ENCODE data around the gene WIPF1. TPM values are rescaled to one million over a fixed set of nuclear protein-coding genes. Genes with fewer than 3 reads are reported as not detected.

WIPF1 gene
- total and polyA plus RNA-seq, 3 experiments from 2014 or later: 200 to 326 (median 317) TPM

DNA sequence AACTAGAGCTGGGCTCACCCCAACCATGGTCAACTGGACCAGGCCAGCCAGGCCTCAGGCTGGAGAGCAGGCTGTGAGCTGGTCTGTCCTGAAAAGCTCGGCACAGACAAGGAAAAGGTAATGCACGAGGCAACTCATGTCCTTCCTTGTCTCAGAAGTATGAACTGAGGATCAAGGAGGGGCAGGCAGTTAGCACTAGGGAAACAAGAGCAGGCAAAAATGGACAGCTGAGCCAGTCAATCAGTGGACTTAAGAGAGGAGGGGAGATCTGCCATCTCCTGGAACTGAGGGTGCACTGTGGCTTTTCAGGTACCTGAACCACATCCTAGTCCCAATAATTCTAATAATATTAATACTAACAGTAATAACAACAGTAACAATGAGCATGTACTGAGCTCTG, 20.6 kb upstream of the WIPF1 start:
- peak overlapping the region; percentile 24 for H3K4me3 ChIP-seq (ENCODE audit: low read length)

GRCh38 chr2:174617718-174618117, 20.1 kb upstream of the WIPF1 start:
- H3K4me1 ChIP-seq (ENCODE audit: insufficient read depth, low read length): peaks cover 67% of the 10 kb centered on the region
- Mint-ChIP-seq H3K27me3 (peaks cover 0 to 1% of the 10 kb centered on the region in 2 donors), H3K4me3 (peak overlapping the region in 6 of 7 donors; percentile 52 to 82 (median 68)), H3K9me3 (no peaks in the 10 kb centered on the region), H3K36me3 (peaks cover 0 to 60% (median 10%) of the 10 kb centered on the region in 3 donors), H3K27ac (peak overlapping the region; percentile 72 to 94 (median 85)), H3K4me1 (peaks cover 72 to 93% (median 89%) of the 10 kb centered on the region in 3 donors)
- peaks cover 6% of the 10 kb centered on the region for H3K36me3 ChIP-seq (ENCODE audit: insufficient read depth, low read length)
- no peak for DNase-seq
- H3K27ac ChIP-seq (ENCODE audit: low read depth, low read length): no peak overlapping the region
- POLR2A ChIA-PET: interaction anchor here (0.7 to 1.4 kb wide), 2 partner anchors 11 to 20 kb away, joined by 3 to 4 read pairs; partner anchors contain the start of gene WIPF1
- no peaks in the 10 kb centered on the region for H3K9me3 ChIP-seq (ENCODE audit: low read length)
- H3K27me3 ChIP-seq (ENCODE audit: insufficient read depth, low read length, poor library complexity, severe bottlenecking): no peaks in the 10 kb centered on the region
- CTCF ChIA-PET: interaction anchor here (1.5 to 1.8 kb wide), 3 partner anchors 15 to 23 kb away, joined by 4 to 10 read pairs (median 5); partner anchors contain the start of gene WIPF1
- peak overlapping the region; percentile 24 for H3K4me3 ChIP-seq (ENCODE audit: low read length)

More for the DNA sequence above, 20.6 kb upstream of the WIPF1 start:
- Histone ChIP-seq H3K27ac (ENCODE audit: low read depth, low read length) (no peak overlapping the region), H3K36me3 (ENCODE audit: insufficient read depth, low read length) (peaks cover 8% of the 10 kb centered on the region), H3K9me3 (ENCODE audit: low read length) (no peaks in the 10 kb centered on the region), H3K4me1 (ENCODE audit: insufficient read depth, low read length) (peaks cover 62% of the 10 kb centered on the region), H3K27me3 (ENCODE audit: insufficient read depth, low read length, poor library complexity, severe bottlenecking) (no peaks in the 10 kb centered on the region)
- H3K4me1 Mint-ChIP-seq: peaks cover 73 to 93% (median 87%) of the 10 kb centered on the region in 3 donors
- no peaks in the 10 kb centered on the region for H3K9me3 Mint-ChIP-seq
- H3K36me3 Mint-ChIP-seq: peaks cover 0 to 64% (median 10%) of the 10 kb centered on the region in 3 donors
- peaks cover 0 to 1% of the 10 kb centered on the region in 2 donors for H3K27me3 Mint-ChIP-seq
- H3K27ac Mint-ChIP-seq: peak overlapping the region; percentile 72 to 94 (median 85)
- DNase-seq: no peak
- ChIA-PET POLR2A (interaction anchor here (0.7 to 1.4 kb wide), 3 partner anchors 10 to 20 kb away, joined by 3 to 4 read pairs (median 3); partner anchors contain the start of gene WIPF1), CTCF (interaction anchor here (1.5 to 1.8 kb wide), 3 partner anchors 15 to 24 kb away, joined by 4 to 10 read pairs (median 5); partner anchors contain the start of gene WIPF1)
- peak overlapping the region in 6 of 7 donors; percentile 52 to 82 (median 68) for H3K4me3 Mint-ChIP-seq

GRCh38 chr2:174617120-174617519, 19.5 kb upstream of the WIPF1 start:
- CTCF ChIA-PET: interaction anchor here (1.8 kb wide), 1 partner anchor 14 kb away, joined by 10 read pairs; no protein-coding TSS in a partner anchor
- Histone ChIP-seq H3K4me3 (ENCODE audit: low read length) (peak overlapping the region; percentile 13), H3K27ac (ENCODE audit: low read depth, low read length) (no peak overlapping the region), H3K27me3 (ENCODE audit: insufficient read depth, low read length, poor library complexity, severe bottlenecking) (no peaks in the 10 kb centered on the region), H3K4me1 (ENCODE audit: insufficient read depth, low read length) (peaks cover 68% of the 10 kb centered on the region), H3K9me3 (ENCODE audit: low read length) (no peaks in the 10 kb centered on the region), H3K36me3 (ENCODE audit: insufficient read depth, low read length) (peaks cover 6% of the 10 kb centered on the region)
- Mint-ChIP-seq H3K36me3 (peaks cover 0 to 61% (median 13%) of the 10 kb centered on the region in 3 donors), H3K4me3 (peak overlapping the region in 6 of 7 donors; percentile 44 to 82 (median 68)), H3K27ac (peak overlapping the region; percentile 72 to 92 (median 85)), H3K4me1 (peaks cover 72 to 93% (median 89%) of the 10 kb centered on the region in 3 donors), H3K27me3 (peaks cover 0 to 1% of the 10 kb centered on the region in 2 donors), H3K9me3 (no peaks in the 10 kb centered on the region)
- POLR2A ChIA-PET: interaction anchor here (1.7 kb wide), 1 partner anchor 13 kb away, joined by 4 read pairs; no protein-coding TSS in a partner anchor
- DNase-seq: no peak

DNA sequence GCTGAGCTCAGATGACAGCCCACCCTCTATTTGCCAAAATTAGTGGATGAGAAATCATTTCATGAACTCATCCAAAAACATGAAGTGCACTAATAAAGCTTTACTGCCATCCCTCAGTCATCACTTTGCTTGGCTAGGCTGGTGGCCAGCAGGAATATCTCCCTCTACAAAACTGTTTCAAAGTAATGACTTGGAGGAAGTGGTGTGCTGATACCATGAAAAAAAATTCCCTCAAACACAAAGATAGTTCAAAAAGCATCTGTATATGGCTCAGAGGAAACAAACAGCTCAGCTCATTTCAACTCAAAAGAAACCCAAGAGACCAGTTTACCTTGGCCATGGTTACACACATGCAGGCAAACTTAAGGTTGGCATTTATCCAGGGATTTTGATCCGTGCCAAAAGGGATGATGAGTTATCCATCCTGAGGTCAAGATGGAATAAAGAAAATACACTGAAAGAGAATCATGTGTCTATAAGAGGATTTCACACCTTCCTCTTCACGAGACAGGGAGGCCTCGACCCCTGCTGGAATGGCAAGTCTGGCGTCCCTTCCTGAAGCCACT, 18.4 kb upstream of the WIPF1 start:
- Histone ChIP-seq H3K4me1 (ENCODE audit: insufficient read depth, low read length) (peaks cover 76% of the 10 kb centered on the region), H3K4me3 (ENCODE audit: low read length) (no peak overlapping the region), H3K27me3 (ENCODE audit: insufficient read depth, low read length, poor library complexity, severe bottlenecking) (no peaks in the 10 kb centered on the region), H3K9me3 (ENCODE audit: low read length) (no peaks in the 10 kb centered on the region), H3K27ac (ENCODE audit: low read depth, low read length) (no peak overlapping the region), H3K36me3 (ENCODE audit: insufficient read depth, low read length) (peaks cover 6% of the 10 kb centered on the region)
- DNase-seq: no peak
- Mint-ChIP-seq H3K36me3 (peaks cover 0 to 62% (median 14%) of the 10 kb centered on the region in 3 donors), H3K4me3 (peak overlapping the region in 6 of 7 donors; percentile 20 to 67 (median 38)), H3K9me3 (no peaks in the 10 kb centered on the region), H3K27me3 (peaks cover 0 to 1% of the 10 kb centered on the region in 2 donors), H3K4me1 (peaks cover 77 to 97% (median 95%) of the 10 kb centered on the region in 3 donors), H3K27ac (peak overlapping the region; percentile 43 to 91 (median 72))
- ChIA-PET CTCF (interaction anchor here (1.0 to 2.9 kb wide), 3 partner anchors 12 to 26 kb away, joined by 3 to 11 read pairs (median 3); partner anchors contain the start of gene WIPF1), POLR2A (interaction anchor here (1.7 to 1.9 kb wide), 2 partner anchors 12 to 18 kb away, joined by 4 to 8 read pairs; partner anchors contain the start of gene WIPF1)

DNA sequence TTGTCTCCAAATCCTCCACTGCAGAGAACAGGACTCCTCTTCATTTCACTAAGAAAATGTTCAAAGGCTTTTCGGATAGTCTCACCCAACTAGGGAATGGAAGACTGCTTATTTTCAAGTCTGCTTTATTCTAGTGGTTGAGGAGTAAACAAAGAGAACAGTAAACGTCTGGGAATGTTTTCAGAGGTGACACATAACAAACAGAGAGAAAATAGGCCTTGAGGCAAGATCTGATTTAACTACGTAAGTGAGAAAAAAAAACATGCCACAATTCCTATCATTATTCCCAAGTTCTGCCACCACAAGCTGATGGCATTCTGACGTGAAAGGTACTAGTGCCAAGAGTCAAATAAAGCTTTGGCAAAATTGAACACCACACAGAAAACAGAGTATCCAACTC, 16.7 kb upstream of the WIPF1 start:
- no peak overlapping the region for H3K27ac ChIP-seq (ENCODE audit: low read depth, low read length)
- H3K36me3 Mint-ChIP-seq: peaks cover 0 to 61% (median 11%) of the 10 kb centered on the region in 3 donors
- H3K4me1 ChIP-seq (ENCODE audit: insufficient read depth, low read length): peaks cover 83% of the 10 kb centered on the region
- H3K9me3 ChIP-seq (ENCODE audit: low read length): no peaks in the 10 kb centered on the region
- no peak overlapping the region for H3K4me3 Mint-ChIP-seq
- CTCF ChIA-PET: interaction anchor here (1.2 to 2.9 kb wide), 2 partner anchors 11 to 152 kb away, joined by 3 to 11 read pairs; no protein-coding TSS in a partner anchor
- DNase-seq: no peak
- H3K9me3 Mint-ChIP-seq: no peaks in the 10 kb centered on the region
- no peak overlapping the region for H3K4me3 ChIP-seq (ENCODE audit: low read length)
- no peaks in the 10 kb centered on the region for H3K27me3 ChIP-seq (ENCODE audit: insufficient read depth, low read length, poor library complexity, severe bottlenecking)
- H3K36me3 ChIP-seq (ENCODE audit: insufficient read depth, low read length): peaks cover 6% of the 10 kb centered on the region
- H3K27ac Mint-ChIP-seq: peak overlapping the region in 6 of 8 donors; percentile 17 to 81 (median 38)
- POLR2A ChIA-PET: interaction anchor here (1.9 kb wide), 1 partner anchor 16 kb away, joined by 8 read pairs; the partner anchor contains the start of gene WIPF1
- no peaks in the 10 kb centered on the region for H3K27me3 Mint-ChIP-seq
- H3K4me1 Mint-ChIP-seq: peaks cover 78 to 99% (median 98%) of the 10 kb centered on the region in 3 donors

GRCh38 chr2:174613531-174613930, 15.9 kb upstream of the WIPF1 start:
- H3K4me3 ChIP-seq (ENCODE audit: low read length): no peak overlapping the region
- H3K4me3 Mint-ChIP-seq: no peak overlapping the region
- no peaks in the 10 kb centered on the region for H3K27me3 ChIP-seq (ENCODE audit: insufficient read depth, low read length, poor library complexity, severe bottlenecking)
- ChIA-PET CTCF (interaction anchor here (1.2 to 1.3 kb wide), 3 partner anchors 11 to 152 kb away, joined by 3 to 5 read pairs (median 3); no protein-coding TSS in a partner anchor), POLR2A (no interaction called here)
- peaks cover 6% of the 10 kb centered on the region for H3K36me3 ChIP-seq (ENCODE audit: insufficient read depth, low read length)
- H3K4me1 ChIP-seq (ENCODE audit: insufficient read depth, low read length): peaks cover 87% of the 10 kb centered on the region
- no peaks in the 10 kb centered on the region for H3K9me3 ChIP-seq (ENCODE audit: low read length)
- H3K27ac ChIP-seq (ENCODE audit: low read depth, low read length): no peak overlapping the region
- no peaks in the 10 kb centered on the region for H3K27me3 Mint-ChIP-seq
- peak overlapping the region in 7 of 8 donors; percentile 31 to 86 (median 78) for H3K27ac Mint-ChIP-seq
- H3K9me3 Mint-ChIP-seq: no peaks in the 10 kb centered on the region
- no peak for DNase-seq
- H3K36me3 Mint-ChIP-seq: peaks cover 0 to 60% (median 11%) of the 10 kb centered on the region in 3 donors
- peaks cover 80 to 99% (median 98%) of the 10 kb centered on the region in 3 donors for H3K4me1 Mint-ChIP-seq

- ChIA-PET CTCF (interaction anchor here (1.2 to 1.3 kb wide), 3 partner anchors 10 to 151 kb away, joined by 3 to 5 read pairs (median 3); no protein-coding TSS in a partner anchor), POLR2A (interaction anchor here (0.7 kb wide), 1 partner anchor 16 kb away, joined by 3 read pairs; no protein-coding TSS in a partner anchor)
- Histone ChIP-seq H3K27ac (ENCODE audit: low read depth, low read length) (no peak overlapping the region), H3K27me3 (ENCODE audit: insufficient read depth, low read length, poor library complexity, severe bottlenecking) (no peaks in the 10 kb centered on the region), H3K9me3 (ENCODE audit: low read length) (no peaks in the 10 kb centered on the region), H3K4me3 (ENCODE audit: low read length) (no peak overlapping the region), H3K36me3 (ENCODE audit: insufficient read depth, low read length) (peaks cover 6% of the 10 kb centered on the region), H3K4me1 (ENCODE audit: insufficient read depth, low read length) (peaks cover 87% of the 10 kb centered on the region)
- no peak overlapping the region for H3K4me3 Mint-ChIP-seq
- DNase-seq: no peak
- H3K27ac Mint-ChIP-seq: peak overlapping the region in 7 of 8 donors; percentile 40 to 86 (median 76)
- H3K4me1 Mint-ChIP-seq: peaks cover 80 to 99% (median 98%) of the 10 kb centered on the region in 3 donors
- no peaks in the 10 kb centered on the region for H3K9me3 Mint-ChIP-seq
- no peaks in the 10 kb centered on the region for H3K27me3 Mint-ChIP-seq
- H3K36me3 Mint-ChIP-seq: peaks cover 0 to 60% (median 11%) of the 10 kb centered on the region in 3 donors
Measured at GRCh38 chr2:174612970-174613369, 15.4 kb upstream of the WIPF1 start.

Measured in CD8-positive, alpha-beta memory T cell (primary cell).